ENCODE results near the gene SUPT16H. TPM values are rescaled to one million over a fixed set of nuclear protein-coding genes. Genes with fewer than 3 reads are reported as not detected.

The SUPT16H gene
- total RNA-seq, 4 donors from 2014 or later = 24.8 to 67.7 (median 47.8) TPM

DNA sequence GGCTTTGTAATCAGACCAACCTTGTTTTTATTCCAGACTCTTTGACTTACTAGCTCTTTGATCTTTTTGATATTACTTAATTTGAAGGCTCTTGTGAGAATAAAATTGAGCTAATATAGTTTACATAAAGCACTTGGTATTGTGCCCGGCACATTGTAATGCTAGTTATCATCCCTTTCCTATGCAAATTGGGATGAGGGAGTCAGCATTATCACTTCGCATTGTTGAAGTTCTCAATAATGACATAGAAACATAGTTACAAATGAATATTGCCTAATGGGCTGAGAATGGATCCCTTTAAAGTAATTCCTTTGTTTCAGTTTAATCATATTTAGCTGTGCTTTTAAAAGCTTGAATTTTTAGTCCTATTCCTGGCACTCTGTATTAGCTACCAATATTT, 36.6 kb downstream of the SUPT16H start:
- Histone ChIP-seq H3K36me3 (peaks cover 0 to 19% (median 8%) of the 10 kb centered on the region in 3 donors), H3K27me3 (no peaks in the 10 kb centered on the region), H3K9me3 (no peaks in the 10 kb centered on the region), H3K4me3 (no peak overlapping the region), H3K27ac (no peak overlapping the region), H3K4me1 (no peaks in the 10 kb centered on the region)
- intact Hi-C loops (cut with DNase I) = no loop called here
- no peak for DNase-seq
- WGBS, 2 donors = 70 to 75% methylated on average over 2 of the region's 2 CpGs
- TF ChIP-seq, protein P1, sequence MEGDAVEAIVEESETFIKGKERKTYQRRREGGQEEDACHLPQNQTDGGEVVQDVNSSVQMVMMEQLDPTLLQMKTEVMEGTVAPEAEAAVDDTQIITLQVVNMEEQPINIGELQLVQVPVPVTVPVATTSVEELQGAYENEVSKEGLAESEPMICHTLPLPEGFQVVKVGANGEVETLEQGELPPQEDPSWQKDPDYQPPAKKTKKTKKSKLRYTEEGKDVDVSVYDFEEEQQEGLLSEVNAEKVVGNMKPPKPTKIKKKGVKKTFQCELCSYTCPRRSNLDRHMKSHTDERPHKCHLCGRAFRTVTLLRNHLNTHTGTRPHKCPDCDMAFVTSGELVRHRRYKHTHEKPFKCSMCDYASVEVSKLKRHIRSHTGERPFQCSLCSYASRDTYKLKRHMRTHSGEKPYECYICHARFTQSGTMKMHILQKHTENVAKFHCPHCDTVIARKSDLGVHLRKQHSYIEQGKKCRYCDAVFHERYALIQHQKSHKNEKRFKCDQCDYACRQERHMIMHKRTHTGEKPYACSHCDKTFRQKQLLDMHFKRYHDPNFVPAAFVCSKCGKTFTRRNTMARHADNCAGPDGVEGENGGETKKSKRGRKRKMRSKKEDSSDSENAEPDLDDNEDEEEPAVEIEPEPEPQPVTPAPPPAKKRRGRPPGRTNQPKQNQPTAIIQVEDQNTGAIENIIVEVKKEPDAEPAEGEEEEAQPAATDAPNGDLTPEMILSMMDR (IDR thresholded peaks at IDR 0.05) = no peak
- no peak for TF ChIP-seq POLR2A (IDR thresholded peaks at IDR 0.05)

DNA sequence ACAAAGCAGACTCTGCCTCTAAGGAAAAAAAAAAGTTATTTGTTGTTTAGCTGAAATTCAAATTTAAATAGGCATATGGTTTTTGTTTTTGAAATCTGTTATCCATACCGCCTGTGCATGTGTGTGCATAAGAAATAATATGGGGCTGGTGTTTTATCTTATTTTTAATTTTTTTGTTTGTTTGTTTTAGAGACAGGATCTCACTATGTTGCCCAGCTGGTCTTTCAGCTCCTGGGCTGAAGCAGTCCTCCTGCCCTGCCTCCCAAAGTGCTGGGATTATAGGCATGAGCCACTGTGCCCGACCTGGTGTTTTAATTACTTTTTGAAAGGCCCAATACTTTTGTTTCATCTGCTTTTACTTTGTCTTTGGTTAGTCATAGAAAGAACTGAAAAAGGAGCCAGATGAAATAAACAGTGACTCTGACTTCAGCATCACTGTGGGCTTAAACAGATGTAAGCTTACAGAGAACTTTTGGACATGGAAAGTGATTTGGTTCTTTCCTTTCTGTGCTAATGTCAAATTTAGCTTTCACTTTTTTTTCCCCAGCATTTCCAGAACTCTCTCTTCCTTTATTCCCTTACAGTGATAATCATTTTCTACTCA, 37.2 kb downstream of the SUPT16H start:
- no peak for DNase-seq
- H3K4me3 ChIP-seq = no peak overlapping the region
- H3K9me3 ChIP-seq = no peaks in the 10 kb centered on the region
- TF ChIP-seq, protein P1 (IDR thresholded peaks at IDR 0.05) = no peak
- TF ChIP-seq POLR2A (IDR thresholded peaks at IDR 0.05) = no peak
- H3K27ac ChIP-seq = no peak overlapping the region
- H3K4me1 ChIP-seq = no peaks in the 10 kb centered on the region
- WGBS, 2 donors = 51 to 55% methylated on average over 2 of the region's 2 CpGs
- intact Hi-C loops (cut with DNase I) = no loop called here
- H3K27me3 ChIP-seq = no peaks in the 10 kb centered on the region
- peaks cover 0 to 14% (median 2%) of the 10 kb centered on the region in 3 donors for H3K36me3 ChIP-seq

DNA sequence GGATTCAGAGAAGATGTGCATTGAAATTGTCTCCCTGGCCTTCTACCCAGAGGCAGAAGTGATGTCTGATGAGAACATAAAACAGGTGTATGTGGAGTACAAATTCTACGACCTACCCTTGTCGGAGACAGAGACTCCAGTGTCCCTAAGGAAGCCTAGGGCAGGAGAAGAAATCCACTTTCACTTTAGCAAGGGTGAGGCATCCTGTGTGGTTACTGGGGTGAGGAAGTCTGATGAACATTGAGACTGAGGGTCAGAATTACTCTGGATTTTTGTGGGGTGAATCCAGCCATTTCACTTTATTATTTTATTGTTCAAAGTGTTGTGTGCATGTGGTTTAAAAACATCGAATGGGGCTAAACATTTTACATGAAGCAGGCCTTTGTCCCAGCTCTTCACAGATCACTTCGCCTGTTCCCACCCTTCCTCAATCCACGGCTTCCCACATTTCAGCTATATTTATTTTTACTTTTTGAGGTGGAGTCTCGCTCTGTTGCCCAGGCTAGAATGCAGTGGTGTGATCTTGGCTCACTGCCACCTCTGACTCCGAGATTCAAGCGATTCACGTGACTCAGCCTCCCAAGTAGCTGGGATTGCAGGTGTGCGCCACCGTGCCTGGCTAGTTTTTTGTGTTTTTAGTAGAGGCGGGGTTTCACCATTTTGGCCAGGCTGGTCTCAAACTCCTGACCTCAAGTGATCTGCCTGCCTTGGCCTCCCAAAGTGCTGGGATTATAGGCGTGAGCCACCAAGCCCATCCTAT, 40.6 kb downstream of the SUPT16H start:
- intact Hi-C loops (cut with DNase I) = no loop called here
- no peak for TF ChIP-seq POLR2A (IDR thresholded peaks at IDR 0.05)
- TF ChIP-seq, protein P1 (IDR thresholded peaks at IDR 0.05) = no peak
- DNase-seq = no peak
- H3K27me3 ChIP-seq = no peaks in the 10 kb centered on the region
- H3K4me3 ChIP-seq = no peak overlapping the region
- H3K36me3 ChIP-seq = no peaks in the 10 kb centered on the region
- no peak overlapping the region for H3K27ac ChIP-seq
- no peaks in the 10 kb centered on the region for H3K9me3 ChIP-seq
- no peaks in the 10 kb centered on the region for H3K4me1 ChIP-seq
- WGBS, 2 donors = 72 to 75% methylated on average over 13 of the region's 13 CpGs

DNA sequence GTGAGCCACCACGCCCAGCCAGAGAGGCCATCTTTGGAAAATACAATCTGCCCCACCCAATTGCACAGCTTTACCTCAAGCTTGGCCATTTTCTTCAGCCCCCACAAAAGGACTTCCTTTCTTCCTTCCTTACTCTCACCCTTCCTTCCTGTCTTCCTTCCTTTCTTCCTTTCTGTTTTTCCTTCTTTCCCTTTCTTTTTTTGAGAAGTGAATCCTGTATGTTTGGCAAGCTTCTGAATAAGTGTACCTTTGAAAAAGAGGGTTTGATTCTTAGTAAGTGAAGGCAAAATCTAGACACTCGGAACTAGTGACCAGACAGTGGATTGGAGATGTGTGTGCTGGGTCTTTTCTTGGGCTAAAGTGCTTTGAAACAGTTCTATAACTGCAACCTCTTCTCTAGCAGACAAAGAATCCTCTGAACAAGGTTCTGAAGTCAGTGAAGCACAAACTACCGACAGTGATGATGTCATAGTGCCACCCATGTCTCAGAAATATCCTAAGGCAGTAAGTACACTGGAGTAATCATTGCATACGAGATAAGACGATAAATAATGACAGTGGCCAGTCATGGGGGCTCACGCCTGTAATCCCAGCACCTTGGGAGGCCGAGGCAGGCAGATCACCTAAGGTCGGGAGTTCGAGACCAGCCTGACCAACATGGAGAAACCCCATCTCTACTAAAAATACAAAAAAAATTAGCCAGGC, 49.5 kb downstream of the SUPT16H start:
- Histone ChIP-seq H3K4me3 (no peak overlapping the region), H3K4me1 (no peaks in the 10 kb centered on the region), H3K36me3 (no peaks in the 10 kb centered on the region), H3K9me3 (no peaks in the 10 kb centered on the region), H3K27ac (no peak overlapping the region), H3K27me3 (no peaks in the 10 kb centered on the region)
- no peak for DNase-seq
- intact Hi-C loops (cut with DNase I) = no loop called here
- WGBS, 2 donors = 66 to 84% methylated on average over 9 of the region's 9 CpGs
- TF ChIP-seq, protein P1 (IDR thresholded peaks at IDR 0.05) = no peak
- no peak for TF ChIP-seq POLR2A (IDR thresholded peaks at IDR 0.05)

DNA sequence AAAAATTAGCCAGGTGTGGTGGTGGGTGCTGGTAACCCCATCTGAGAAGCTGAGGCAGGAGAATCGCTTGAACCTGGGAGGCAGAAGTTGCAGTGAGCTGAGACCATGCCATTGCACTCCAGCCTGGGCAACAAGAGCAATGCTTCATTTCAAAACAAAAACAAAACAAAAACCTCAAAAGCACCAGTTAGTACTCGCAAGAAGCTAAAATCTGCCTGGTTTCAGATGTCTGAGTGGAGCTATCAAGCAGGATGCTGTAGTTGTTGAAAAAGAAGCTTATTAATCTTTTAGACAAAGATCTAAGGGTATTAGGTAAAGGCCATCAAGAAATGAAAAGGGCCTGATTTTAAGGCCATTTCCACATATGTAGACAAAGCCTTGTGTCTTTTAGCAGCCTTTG, 50.9 kb downstream of the SUPT16H start:
- Histone ChIP-seq H3K27me3 (no peaks in the 10 kb centered on the region), H3K4me3 (no peak overlapping the region), H3K4me1 (no peaks in the 10 kb centered on the region), H3K9me3 (no peaks in the 10 kb centered on the region), H3K27ac (no peak overlapping the region), H3K36me3 (no peaks in the 10 kb centered on the region)
- no peak for TF ChIP-seq POLR2A (IDR thresholded peaks at IDR 0.05)
- TF ChIP-seq, protein P1 (IDR thresholded peaks at IDR 0.05) = no peak
- DNase-seq = no peak
- intact Hi-C loops (cut with DNase I) = no loop called here
- 63 to 80% methylated on average over 2 of the region's 2 CpGs for WGBS, 2 donors

Data from esophagus squamous epithelium (tissue), 5 donors.